ENCODE measurements around the gene CIPC.

GRCh38 chr14:77109656-77110055, 11.6 kb downstream of the CIPC start:
- TF ChIP-seq CTCF (IDR thresholded peaks at IDR 0.05) (no peak), ZFX (IDR thresholded peaks at IDR 0.05; ENCODE audit: borderline replicate concordance) (no peak)
